ENCODE measurements around the gene BMP10. TPM values are rescaled to one million over a fixed set of nuclear protein-coding genes. Genes with fewer than 3 reads are reported as not detected.

Gene BMP10
- polyA plus RNA-seq, 1 donor (not counting 4 experiments of a cell fraction or from before 2014, with no cell fraction given), result 0.05 TPM

GRCh38 chr2:68853035-68853434, 18.2 kb downstream of the BMP10 start:
- Histone ChIP-seq H3K9ac (ENCODE audit: control insufficient read depth, extremely low read depth, insufficient read depth, low read length) (no peak overlapping the region), H3K9me1 (ENCODE audit: control insufficient read depth, extremely low read depth, insufficient read depth, low read length) (no peaks in the 10 kb centered on the region), H2AFZ (ENCODE audit: control insufficient read depth, low read length) (no peak overlapping the region), H3K27ac (ENCODE audit: control insufficient read depth, insufficient read depth, low read length) (no peak overlapping the region), H3K36me3 (ENCODE audit: control insufficient read depth in 2 of 2, extremely low read depth in 1 of 2, insufficient read depth in 2 of 2, low read length in 2 of 2) (no peaks in the 10 kb centered on the region), H3K4me1 (ENCODE audit: control insufficient read depth, extremely low read depth, insufficient read depth, low read length) (peaks cover 5% of the 10 kb centered on the region), H3K9me3 (ENCODE audit: control insufficient read depth, low read depth, low read length) (no peaks in the 10 kb centered on the region), H3K79me2 (ENCODE audit: control insufficient read depth, insufficient read depth, low read length) (no peaks in the 10 kb centered on the region), H3K27me3 (ENCODE audit: control insufficient read depth, extremely low read depth, insufficient read depth, low read length) (no peaks in the 10 kb centered on the region), H3K4me2 (ENCODE audit: control insufficient read depth, extremely low read depth, insufficient read depth, low read depth, low read length) (no peak overlapping the region), H3K4me3 (ENCODE audit: control insufficient read depth in 2 of 3, extremely low read depth in 1 of 3, insufficient read depth in 2 of 3, low read depth in 1 of 3, low read length in 3 of 3) (no peak overlapping the region), H4K20me1 (ENCODE audit: control insufficient read depth, extremely low read depth, insufficient read depth, low read length) (no peaks in the 10 kb centered on the region)
- peak; percentile 79 for FAIRE-seq
- no peak for DNase-seq (ENCODE audit: low read depth, low spot score)
- dilution Hi-C loops (cut with MboI; ENCODE audit: extremely low pct_ligation_motif_present, low sequenced_read_pairs), result no loop called here
- TF ChIP-seq EZH2 (IDR thresholded peaks at IDR 0.05; ENCODE audit: low read length) (no peak), CTCF (optimal IDR thresholded peaks at IDR 0.05 in 1 of 3, IDR thresholded peaks at IDR 0.05 in 1 of 3, conservative IDR thresholded peaks at IDR 0.05 in 1 of 3; ENCODE audit: extremely low read depth in 1 of 3, insufficient read depth in 2 of 3, low read length in 3 of 3) (no peak)

- no peaks in the 10 kb centered on the region for H3K9me3 ChIP-seq (ENCODE audit: control insufficient read depth, low read depth, low read length)
- no peaks in the 10 kb centered on the region for H3K79me2 ChIP-seq (ENCODE audit: control insufficient read depth, insufficient read depth, low read length)
- dilution Hi-C loops (cut with MboI; ENCODE audit: extremely low pct_ligation_motif_present, low sequenced_read_pairs), result no loop called here
- TF ChIP-seq EZH2 (IDR thresholded peaks at IDR 0.05; ENCODE audit: low read length) (no peak), CTCF (optimal IDR thresholded peaks at IDR 0.05 in 1 of 3, IDR thresholded peaks at IDR 0.05 in 1 of 3, conservative IDR thresholded peaks at IDR 0.05 in 1 of 3; ENCODE audit: extremely low read depth in 1 of 3, insufficient read depth in 2 of 3, low read length in 3 of 3) (no peak)
- H3K27ac ChIP-seq (ENCODE audit: control insufficient read depth, insufficient read depth, low read length), result no peak overlapping the region
- no peaks in the 10 kb centered on the region for H3K36me3 ChIP-seq (ENCODE audit: control insufficient read depth in 2 of 2, extremely low read depth in 1 of 2, insufficient read depth in 2 of 2, low read length in 2 of 2)
- no peak overlapping the region for H3K4me2 ChIP-seq (ENCODE audit: control insufficient read depth, extremely low read depth, insufficient read depth, low read depth, low read length)
- H3K9ac ChIP-seq (ENCODE audit: control insufficient read depth, extremely low read depth, insufficient read depth, low read length), result no peak overlapping the region
- H3K9me1 ChIP-seq (ENCODE audit: control insufficient read depth, extremely low read depth, insufficient read depth, low read length), result no peaks in the 10 kb centered on the region
- H4K20me1 ChIP-seq (ENCODE audit: control insufficient read depth, extremely low read depth, insufficient read depth, low read length), result no peaks in the 10 kb centered on the region
- no peak for FAIRE-seq
- H3K4me3 ChIP-seq (ENCODE audit: control insufficient read depth in 2 of 3, extremely low read depth in 1 of 3, insufficient read depth in 2 of 3, low read depth in 1 of 3, low read length in 3 of 3), result no peak overlapping the region
- no peaks in the 10 kb centered on the region for H3K27me3 ChIP-seq (ENCODE audit: control insufficient read depth, extremely low read depth, insufficient read depth, low read length)
- no peak overlapping the region for H2AFZ ChIP-seq (ENCODE audit: control insufficient read depth, low read length)
- DNase-seq (ENCODE audit: low read depth, low spot score), result no peak
- peaks cover 5% of the 10 kb centered on the region for H3K4me1 ChIP-seq (ENCODE audit: control insufficient read depth, extremely low read depth, insufficient read depth, low read length)
Measured at GRCh38 chr2:68850524-68850923, 20.7 kb downstream of the BMP10 start.
